ENCODE results near the gene DDX54.

Gene DDX54

DNA sequence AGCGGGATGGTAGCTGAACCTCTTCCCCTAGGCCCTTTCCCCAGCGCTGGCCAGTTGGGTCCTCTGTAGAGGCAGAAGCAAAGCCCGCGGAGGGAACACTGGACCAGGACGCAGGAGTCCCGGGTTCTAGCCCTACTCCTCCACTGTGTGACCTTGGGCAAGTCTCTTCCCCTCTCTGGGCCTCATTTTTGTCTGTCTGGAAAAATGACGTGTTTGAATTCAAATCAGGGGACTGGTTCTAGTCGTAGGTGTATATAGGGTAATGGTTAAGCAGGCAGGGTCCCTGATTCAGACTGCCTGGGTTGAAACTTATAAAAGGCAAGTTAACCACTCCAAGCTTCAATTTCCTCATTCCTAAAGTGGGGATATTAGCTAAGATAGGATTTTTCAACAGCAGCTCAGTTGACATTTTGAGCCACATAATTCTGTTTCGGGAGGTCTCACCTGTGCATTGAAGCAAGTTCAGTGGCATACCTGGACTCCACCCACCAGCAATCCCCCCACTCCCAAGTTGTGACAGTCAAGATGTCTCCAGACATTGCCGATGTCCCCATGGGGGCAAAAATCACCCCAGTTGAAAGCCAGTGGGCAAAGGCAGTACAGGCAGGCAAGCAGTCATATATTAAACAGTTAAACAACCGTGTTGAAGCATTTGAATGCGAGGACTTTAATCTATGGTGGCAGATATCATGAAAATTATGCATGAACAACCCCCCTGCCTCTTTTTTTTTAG is 36.9 kb upstream of the DDX54 start:
- no peaks in the 10 kb centered on the region for H3K27me3 ChIP-seq (ENCODE audit: insufficient read depth, poor library complexity, severe bottlenecking)
- H3K4me3 ChIP-seq (replicated peaks; ENCODE audit: insufficient read depth, low read length), result peak overlapping the region; percentile 93
- peak overlapping the region; percentile 68 for H3K27ac ChIP-seq (replicated peaks)
- TF ChIP-seq, protein P1, sequence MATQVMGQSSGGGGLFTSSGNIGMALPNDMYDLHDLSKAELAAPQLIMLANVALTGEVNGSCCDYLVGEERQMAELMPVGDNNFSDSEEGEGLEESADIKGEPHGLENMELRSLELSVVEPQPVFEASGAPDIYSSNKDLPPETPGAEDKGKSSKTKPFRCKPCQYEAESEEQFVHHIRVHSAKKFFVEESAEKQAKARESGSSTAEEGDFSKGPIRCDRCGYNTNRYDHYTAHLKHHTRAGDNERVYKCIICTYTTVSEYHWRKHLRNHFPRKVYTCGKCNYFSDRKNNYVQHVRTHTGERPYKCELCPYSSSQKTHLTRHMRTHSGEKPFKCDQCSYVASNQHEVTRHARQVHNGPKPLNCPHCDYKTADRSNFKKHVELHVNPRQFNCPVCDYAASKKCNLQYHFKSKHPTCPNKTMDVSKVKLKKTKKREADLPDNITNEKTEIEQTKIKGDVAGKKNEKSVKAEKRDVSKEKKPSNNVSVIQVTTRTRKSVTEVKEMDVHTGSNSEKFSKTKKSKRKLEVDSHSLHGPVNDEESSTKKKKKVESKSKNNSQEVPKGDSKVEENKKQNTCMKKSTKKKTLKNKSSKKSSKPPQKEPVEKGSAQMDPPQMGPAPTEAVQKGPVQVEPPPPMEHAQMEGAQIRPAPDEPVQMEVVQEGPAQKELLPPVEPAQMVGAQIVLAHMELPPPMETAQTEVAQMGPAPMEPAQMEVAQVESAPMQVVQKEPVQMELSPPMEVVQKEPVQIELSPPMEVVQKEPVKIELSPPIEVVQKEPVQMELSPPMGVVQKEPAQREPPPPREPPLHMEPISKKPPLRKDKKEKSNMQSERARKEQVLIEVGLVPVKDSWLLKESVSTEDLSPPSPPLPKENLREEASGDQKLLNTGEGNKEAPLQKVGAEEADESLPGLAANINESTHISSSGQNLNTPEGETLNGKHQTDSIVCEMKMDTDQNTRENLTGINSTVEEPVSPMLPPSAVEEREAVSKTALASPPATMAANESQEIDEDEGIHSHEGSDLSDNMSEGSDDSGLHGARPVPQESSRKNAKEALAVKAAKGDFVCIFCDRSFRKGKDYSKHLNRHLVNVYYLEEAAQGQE (IDR thresholded peaks at IDR 0.05; ENCODE audit: insufficient replicate concordance, low read depth), result no peak
- TF ChIP-seq POLR2AphosphoS5 (IDR thresholded peaks at IDR 0.05; ENCODE audit: low read depth), result 0 out of 2 replicates have a peak, but pooled peaks have one; percentile 1
- DNase-seq (ENCODE audit: low read depth in 1 of 2, low spot score in 1 of 2), result peak in 1 of 2 experiments; percentile 18

DNA sequence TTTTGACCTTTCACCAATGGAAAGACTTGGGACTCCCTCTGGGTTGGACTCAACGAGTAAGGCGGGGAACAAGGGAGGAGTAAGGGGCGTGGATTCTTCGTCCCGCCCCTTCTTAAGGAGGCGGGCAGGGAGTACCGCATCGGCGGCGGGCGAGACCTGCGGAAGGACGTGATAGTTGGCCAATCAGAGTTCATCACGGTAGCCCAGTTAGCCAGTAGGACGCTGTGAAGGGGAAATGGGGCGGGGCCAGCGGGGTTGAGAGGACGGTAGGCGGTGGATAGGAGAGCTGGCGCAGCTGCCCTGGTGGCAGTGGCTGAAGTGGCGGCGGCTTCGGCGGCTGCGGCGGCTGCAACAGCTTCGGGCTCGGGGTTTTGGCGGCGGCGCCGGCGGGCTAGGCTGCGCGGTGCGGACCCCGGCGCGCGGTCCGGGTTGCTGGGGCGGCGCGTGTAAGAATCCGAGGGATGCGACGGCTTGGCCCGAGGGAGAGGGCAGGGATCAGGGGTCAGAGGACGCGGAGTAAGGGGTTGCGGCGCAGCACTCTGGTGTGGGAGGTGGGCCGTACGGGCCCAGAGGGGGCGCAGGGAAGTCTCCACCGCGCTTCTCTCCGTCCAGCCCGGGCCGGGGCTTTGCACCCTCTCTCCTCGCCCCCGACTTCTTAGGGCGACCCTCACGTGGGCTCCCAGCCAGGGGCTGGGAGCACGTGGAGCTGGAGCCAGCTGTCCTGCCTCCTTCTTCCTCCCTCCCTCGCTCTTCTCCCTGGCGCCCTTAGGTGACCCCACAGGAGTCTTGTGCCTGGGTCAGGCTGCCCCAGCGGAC is 36.1 kb upstream of the DDX54 start, which contains the start of gene TPCN1:
Gene TPCN1 (plus strand): TSS at position 284 of the 816 bp plus-strand sequence. CDS start 5,389 bp downstream, outside the sequence.
- TF ChIP-seq POLR2AphosphoS5 (IDR thresholded peaks at IDR 0.05; ENCODE audit: low read depth), result peak; percentile 68; the same call in 1 of the 2 replicates
- TF ChIP-seq CTCF (IDR thresholded peaks at IDR 0.05; ENCODE audit: insufficient read depth, low read length), result no peak
- TF ChIP-seq GABPA (IDR thresholded peaks at IDR 0.05; ENCODE audit: low read depth), result no peak
- TF ChIP-seq, protein P1 (IDR thresholded peaks at IDR 0.05; ENCODE audit: insufficient replicate concordance, low read depth), result no peak
- no peak for TF ChIP-seq SPI1 (IDR thresholded peaks at IDR 0.05; ENCODE audit: borderline replicate concordance, low read depth)

GRCh38 chr12:113220593-113221180 is 35.4 kb upstream of the DDX54 start:
- Histone ChIP-seq H3K27me3 (ENCODE audit: insufficient read depth, poor library complexity, severe bottlenecking) (no peaks in the 10 kb centered on the region), H3K27ac (replicated peaks) (peak overlapping the region; percentile 63), H3K4me3 (replicated peaks; ENCODE audit: insufficient read depth, low read length) (peak overlapping the region; percentile 42)
- DNase-seq (ENCODE audit: low read depth in 1 of 2, low spot score in 1 of 2), result no peak
- TF ChIP-seq GABPA (IDR thresholded peaks at IDR 0.05; ENCODE audit: low read depth) (no peak), SPI1 (IDR thresholded peaks at IDR 0.05; ENCODE audit: borderline replicate concordance, low read depth) (no peak)

More for the DNA sequence above, 36.1 kb upstream of the DDX54 start, which contains the start of gene TPCN1:
- peak; percentile 100 for DNase-seq (ENCODE audit: low read depth in 1 of 2, low spot score in 1 of 2)
- Histone ChIP-seq H3K27me3 (ENCODE audit: insufficient read depth, poor library complexity, severe bottlenecking) (no peaks in the 10 kb centered on the region), H3K27ac (replicated peaks) (peak within 1 kb of the TSS; percentile 68), H3K4me3 (replicated peaks; ENCODE audit: insufficient read depth, low read length) (peak within 1 kb of the TSS; percentile 93)

DNA sequence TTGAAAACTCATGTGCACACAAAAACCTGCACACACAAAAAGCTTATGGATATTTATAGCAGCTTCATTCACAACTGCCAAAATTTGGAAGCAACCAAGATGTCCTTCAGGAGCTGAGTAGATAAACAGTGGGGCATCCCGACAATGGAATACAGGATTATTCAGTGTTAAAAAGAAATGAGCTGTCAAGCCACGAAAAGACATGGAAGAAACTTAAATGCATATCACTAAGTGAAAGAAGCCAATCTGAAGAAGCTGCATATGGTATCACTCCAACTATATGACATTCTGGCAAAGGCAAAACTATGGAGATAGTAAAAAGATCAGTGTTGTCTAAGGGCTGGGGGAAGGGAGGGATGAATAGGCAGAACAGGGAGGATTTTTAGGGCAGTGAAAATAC is 30.7 kb upstream of the DDX54 start:
- H3K27me3 ChIP-seq (ENCODE audit: insufficient read depth, poor library complexity, severe bottlenecking), result no peaks in the 10 kb centered on the region
- no peak overlapping the region for H3K27ac ChIP-seq (replicated peaks)
- H3K4me3 ChIP-seq (replicated peaks; ENCODE audit: insufficient read depth, low read length), result no peak overlapping the region
- no peak for DNase-seq (ENCODE audit: low read depth in 1 of 2, low spot score in 1 of 2)
- no peak for TF ChIP-seq GABPA (IDR thresholded peaks at IDR 0.05; ENCODE audit: low read depth)
- no peak for TF ChIP-seq POLR2AphosphoS5 (IDR thresholded peaks at IDR 0.05; ENCODE audit: low read depth)
- no peak for TF ChIP-seq CTCF (IDR thresholded peaks at IDR 0.05; ENCODE audit: insufficient read depth, low read length)
- TF ChIP-seq, protein P1 (IDR thresholded peaks at IDR 0.05; ENCODE audit: insufficient replicate concordance, low read depth), result no peak
- TF ChIP-seq SPI1 (IDR thresholded peaks at IDR 0.05; ENCODE audit: borderline replicate concordance, low read depth), result no peak

All from HL-60 (cell line).